K562 (cell line): ENCODE results near the gene PLEKHG3. TPM values are rescaled to one million over a fixed set of nuclear protein-coding genes. Genes with fewer than 3 reads are reported as not detected.

Source experiments
- ATAC-seq: fragments of 200-7000 bp; cut with Tn5 transposase; 3 replicates; pipeline ENCODE4 v1.9.1; 2020; ENCODE audit warnings: moderate library complexity
- BruUV-seq: library from RNA; stranded (reverse); fragments of 400-500 nt; replicated peaks from 2 replicates; lab custom pipeline; 2021; lab: Mats Ljungman, UMichigan
- CTCF ChIA-PET: fragments of 300-600 bp; formaldehyde crosslinking; extraction: SDS; loops from one replicate; lab custom pipeline; 2021; ENCODE audit warnings: low intra/inter-chr PET ratio; lab: Yijun Ruan, JAX
- POLR2A ChIA-PET: fragments of 300-600, 350-650 bp; sonication (Branson Sonifier 250); formaldehyde crosslinking; extraction: SDS; loops from one replicate; lab custom pipeline; 2021; ENCODE audit warnings: antibody characterized with exemption, inconsistent platforms; lab: Yijun Ruan, JAX
- DNase-seq, 4 experiments: peaks; one replicate each; pipeline versions ENCODE4 v3.0.0 to v3.0.0-alpha.2; 2011 to 2018; ENCODE audit warnings: low spot score in 3 of 4, mixed read lengths in 3 of 4; ENCODE audit errors: extremely low read depth in 1 of 4
- FAIRE-seq: peaks from 2 replicates; lab custom pipeline; 2011; peaks lifted over from hg19 to GRCh38; lab: Jason Lieb, UNC
- H2AFZ ChIP-seq: 2 replicates; pipeline ENCODE4 v1.6.0; 2011; ENCODE audit warnings: low read depth, low read length, control low read depth, inconsistent platforms
- H3K27ac ChIP-seq: fragments of 200-600 bp; 3 replicates; pipeline ENCODE4 v1.8.0; 2011; ENCODE audit warnings: low read depth, mild to moderate bottlenecking, control low read depth, inconsistent platforms, low read length, moderate library complexity, mixed read lengths; ENCODE audit errors: extremely low read depth
- H3K27me3 ChIP-seq, 2 experiments: fragments of 300-600 bp in 1 of 2; 2 replicates in 1 of 2; 3 replicates in 1 of 2; pipeline versions ENCODE4 v1.6.0 to v1.8.0; 2011; ENCODE audit warnings: inconsistent platforms in 2 of 2, low read length in 2 of 2, mild to moderate bottlenecking in 1 of 2, mixed read lengths in 1 of 2, moderate library complexity in 1 of 2; ENCODE audit not compliant: control insufficient read depth in 2 of 2, insufficient read depth in 2 of 2
- H3K36me3 ChIP-seq: fragments of 300-600 bp; 3 replicates; pipeline ENCODE4 v1.8.0; 2011; ENCODE audit warnings: mild to moderate bottlenecking, low read length, inconsistent platforms; ENCODE audit not compliant: control insufficient read depth, insufficient read depth
- H3K4me1 ChIP-seq, 2 experiments: fragments of 200-600 bp in 1 of 2; replicated peaks in 1 of 2; 2 replicates in 1 of 2; 3 replicates in 1 of 2; pipeline versions ENCODE4 v1.5.1 to v1.8.0; 2011; ENCODE audit warnings: inconsistent platforms in 2 of 2, low read length in 2 of 2, mild to moderate bottlenecking in 1 of 2, mixed read lengths in 1 of 2, moderate library complexity in 1 of 2; ENCODE audit not compliant: control insufficient read depth in 2 of 2, insufficient read depth in 2 of 2
- H3K4me2 ChIP-seq: 2 replicates; pipeline ENCODE4 v1.6.1; 2011; ENCODE audit warnings: low read length, control low read depth, inconsistent platforms, mixed read lengths; ENCODE audit not compliant: insufficient read depth
- H3K4me3 ChIP-seq: fragments of 200-600 bp; sonication (generic), shearing (Covaris generic); 2 replicates; pipeline ENCODE4 v1.5.1; 2016; ENCODE audit warnings: control low read depth, inconsistent platforms
- H3K79me2 ChIP-seq: fragments of 200-600 bp; 3 replicates; pipeline ENCODE4 v1.8.0; 2011; ENCODE audit warnings: low read length, inconsistent platforms; ENCODE audit not compliant: control insufficient read depth, insufficient read depth
- H3K9ac ChIP-seq, 2 experiments: 2 replicates each; pipeline versions ENCODE4 v1.6.0 to v1.6.1; 2011; ENCODE audit warnings: low read depth in 2 of 2, low read length in 2 of 2, control low read depth in 1 of 2, inconsistent platforms in 1 of 2, mild to moderate bottlenecking in 1 of 2, mixed read lengths in 1 of 2; ENCODE audit not compliant: insufficient read depth in 1 of 2
- H3K9me1 ChIP-seq: one replicate; pipeline ENCODE4 v1.6.0; 2011; ENCODE audit warnings: inconsistent platforms, mild to moderate bottlenecking, low read length, moderate library complexity; ENCODE audit not compliant: control insufficient read depth, insufficient read depth
- H3K9me3 ChIP-seq: replicated peaks from 2 replicates; pipeline ENCODE4 v1.5.1; 2011; ENCODE audit warnings: low read depth, low read length, inconsistent platforms; ENCODE audit not compliant: control insufficient read depth, insufficient read depth
- H4K20me1 ChIP-seq: replicated peaks from 2 replicates; pipeline ENCODE4 v1.6.1; 2011; ENCODE audit warnings: low read length, inconsistent platforms, mixed read lengths; ENCODE audit not compliant: control insufficient read depth, insufficient read depth
- CHAMP1 ChIP-seq: fragments of 450-650 bp; IDR thresholded peaks from 2 replicates; pipeline ENCODE4 v1.6.1; 2016; ENCODE audit warnings: mild to moderate bottlenecking
- DIDO1 ChIP-seq: fragments of 450-650 bp; IDR thresholded peaks from 2 replicates; pipeline ENCODE4 v1.6.1; 2016; ENCODE audit warnings: low read depth, missing biosample characterization, missing genetic modification characterization
- EP300 ChIP-seq: IDR thresholded peaks from 2 replicates; pipeline ENCODE4 v1.6.1; 2012; ENCODE audit warnings: low read length, improper control_type of control experiment
- GTF2F1 ChIP-seq: IDR thresholded peaks from 2 replicates; pipeline ENCODE4 v1.6.1; 2011; ENCODE audit warnings: low read depth, low read length, improper control_type of control experiment
- HES1 ChIP-seq: fragments of 450-650 bp; IDR thresholded peaks from 2 replicates; pipeline ENCODE4 v1.6.1; 2016; ENCODE audit warnings: low read depth, mild to moderate bottlenecking, moderate library complexity
- HMGXB4 ChIP-seq: sonication (generic); formaldehyde crosslinking; IDR thresholded peaks from 2 replicates; pipeline ENCODE4 v1.8.1; 2023; ENCODE audit warnings: mild to moderate bottlenecking, missing genetic modification reagents
- IRF2 ChIP-seq: sonication (generic); formaldehyde crosslinking; IDR thresholded peaks from 2 replicates; pipeline ENCODE4 v1.8.1; 2022; ENCODE audit warnings: mild to moderate bottlenecking, missing genetic modification reagents
- MLLT1 ChIP-seq, 2 experiments: fragments of 450-650 bp; IDR thresholded peaks; 2 replicates each; pipeline ENCODE4 v1.6.1; 2016
- MYBL2 ChIP-seq, 2 experiments: fragments of 450-650 bp in 1 of 2; sonication (generic) in 1 of 2; formaldehyde crosslinking in 1 of 2; IDR thresholded peaks; 2 replicates each; pipeline versions ENCODE4 v1.6.1 to v1.8.1; 2017 to 2022; ENCODE audit warnings: borderline replicate concordance in 1 of 2, inconsistent platforms in 1 of 2, low read depth in 1 of 2, mild to moderate bottlenecking in 1 of 2, missing genetic modification reagents in 1 of 2, moderate library complexity in 1 of 2
- NUFIP1 ChIP-seq: fragments of 450-650 bp; IDR thresholded peaks from 2 replicates; pipeline ENCODE4 v1.6.1; 2018; ENCODE audit not compliant: partially characterized antibody
- SPI1 ChIP-seq: IDR thresholded peaks from 2 replicates; pipeline ENCODE4 v1.6.1; 2011; ENCODE audit warnings: low read depth, low read length, control low read depth, borderline replicate concordance
- YBX1 ChIP-seq: fragments of 450-650 bp; IDR thresholded peaks from 2 replicates; pipeline ENCODE4 v1.7.1; 2016; ENCODE audit warnings: mild to moderate bottlenecking
- ZNF717 ChIP-seq: fragments of 250-450 bp; sonication (Bioruptor Pico); IDR thresholded peaks from 2 replicates; pipeline ENCODE4 v1.5.0; 2021
- WGBS: fragments of 100-300 bp; shearing (Covaris generic); methylation state at CpG from one replicate; pipeline ENCODE4 v1.1.6; 2016; ENCODE audit warnings: low coverage, mixed read lengths; ENCODE audit not compliant: insufficient coverage; ENCODE audit errors: missing lambda C conversion rate; 5-methylcytosine and 5-hydroxymethylcytosine counted together
- in situ Hi-C: fragments of 300-500 bp; cut with MboI; formaldehyde crosslinking; loops from 4 replicates; pipeline ENCODE4 v1.15.0; 2018; ENCODE audit warnings: inconsistent platforms, mixed read lengths
- intact Hi-C: fragments of 100-400 bp; cut with micrococcal nuclease; formaldehyde crosslinking; loops from 2 replicates; pipeline ENCODE4 v1.14.2; 2022
- polyA plus RNA-seq, 8 experiments: library from polyadenylated mRNA; depleted of rRNA in 4 of 8; stranded (reverse) in 5 of 8; unstranded in 3 of 8; fragments of >200 nt; fragmentation: Nextera tagmentation in 2 of 8; fragmentation: Illumina TruSeq in 1 of 8; extraction: Ambion mirVana in 2 of 8; extraction: Trizol in 1 of 8; gene quantifications; 2 replicates each; pipeline versions ENCODE4 v1.2.1 to v1.2.3, GENCODE V29; 2011 to 2014; ENCODE audit warnings: inconsistent platforms in 1 of 8, missing spikeins in 1 of 8
- total RNA-seq, 7 experiments: library from RNA; depleted of rRNA in 6 of 7; stranded (reverse); fragments of >200 nt in 6 of 7; fragmentation: Illumina TruSeq in 2 of 7; extraction: Trizol in 2 of 7; gene quantifications; 2 replicates each; pipeline versions ENCODE4 v1.2.1 to v1.2.3, GENCODE V29; 2011 to 2021; ENCODE audit warnings: low replicate concordance in 1 of 7

PLEKHG3 gene
- total and polyA plus RNA-seq, 9 of the 15 experiments (the other 6 are each of a cell fraction or from before 2014, with no cell fraction given), result 0.04 to 0.16 TPM; not detected in 7

GRCh38 chr14:64705381-64706118 is 1.3 kb downstream of the PLEKHG3 start (continued):
- TF ChIP-seq SPI1 (no peak), CHAMP1 (no peak), HES1 (no peak), YBX1 (no peak), EP300 (no peak), MYBL2 (IDR thresholded peaks at IDR 0.05; ENCODE audit: low read depth) (no peak), MYBL2 (CRISPR knock-in tag; IDR thresholded peaks at IDR 0.05; ENCODE audit: borderline replicate concordance) (no peak)

GRCh38 chr14:64706119-64706592 is 1.9 kb downstream of the PLEKHG3 start:
- H3K36me3 ChIP-seq, result no peaks in the 10 kb centered on the region
- WGBS, result 4% methylated on average over 3 of the region's 4 CpGs
- ChIA-PET POLR2A (interaction anchor here (1.5 kb wide), 1 partner anchor 19 kb away, joined by 3 read pairs; no protein-coding TSS in a partner anchor), CTCF (no interaction called here)
- H2AFZ ChIP-seq, result no peak overlapping the region
- no peak overlapping the region for H3K27ac ChIP-seq
- H3K4me2 ChIP-seq, result no peak overlapping the region
- no peaks in the 10 kb centered on the region for H3K9me3 ChIP-seq
- FAIRE-seq, result no peak
- no peaks in the 10 kb centered on the region for H3K79me2 ChIP-seq
- DNase-seq, result no peak
- no peak overlapping the region for H3K4me3 ChIP-seq
- intact Hi-C loops, result no loop called here
- BruUV-seq, result no TSS peak
- peaks cover 32 to 78% of the 10 kb centered on the region in 2 experiments for H3K27me3 ChIP-seq
- ATAC-seq, result no peak
- no peaks in the 10 kb centered on the region for H3K9me1 ChIP-seq
- peaks cover 0 to 18% of the 10 kb centered on the region in 2 experiments; a peak in 2 of 5 replicates for H3K4me1 ChIP-seq
- H3K9ac ChIP-seq, result no peak overlapping the region
- in situ Hi-C loops, result no loop called here
- H4K20me1 ChIP-seq, result no peaks in the 10 kb centered on the region
- no peak for TF ChIP-seq ZNF717
- TF ChIP-seq GTF2F1, result no peak
- no peak for TF ChIP-seq DIDO1 (tag)
- TF ChIP-seq MLLT1 (IDR thresholded peaks at IDR 0.05), result no peak
- TF ChIP-seq IRF2 (CRISPR knock-in tag), result no peak
- no peak for TF ChIP-seq HMGXB4 (CRISPR knock-in tag)
- no peak for TF ChIP-seq NUFIP1
